Bronchial epithelial cell (primary cell): ENCODE data around the gene LAMA3. TPM values are rescaled to one million over a fixed set of nuclear protein-coding genes. Genes with fewer than 3 reads are reported as not detected.

Source experiments
- DNase-seq: peaks from one replicate; pipeline ENCODE4 v3.0.0-alpha.2; 2010; ENCODE audit warnings: low read depth
- FAIRE-seq: peaks from 2 replicates; lab custom pipeline; 2011; peaks lifted over from hg19 to GRCh38; lab: Jason Lieb, UNC
- H3K27me3 ChIP-seq: 2 replicates; pipeline ENCODE4 v1.5.1; 2011; ENCODE audit warnings: low read length; ENCODE audit not compliant: control insufficient read depth, insufficient read depth
- H3K36me3 ChIP-seq: 2 replicates; pipeline ENCODE4 v1.5.1; 2011; ENCODE audit warnings: low read length; ENCODE audit not compliant: control insufficient read depth, insufficient read depth
- H3K4me3 ChIP-seq: 2 replicates; pipeline ENCODE4 v1.5.1; 2011; ENCODE audit warnings: mild to moderate bottlenecking, low read depth, low read length, control low read depth
- total RNA-seq: library from RNA; depleted of rRNA; stranded (reverse); fragments of >200 nt; gene quantifications from 2 replicates; pipeline ENCODE4 v1.2.1, GENCODE V29; 2014
- TF ChIP-seq, protein P1 (sequence below): IDR thresholded peaks from 2 replicates; pipeline ENCODE4 v1.5.1; 2011; ENCODE audit warnings: mild to moderate bottlenecking, moderate library complexity, low read length, control low read depth, inconsistent platforms; ENCODE audit not compliant: insufficient read depth, severe bottlenecking

LAMA3 gene
- total RNA-seq, 1 donor from 2014 or later: 531 TPM

DNA sequence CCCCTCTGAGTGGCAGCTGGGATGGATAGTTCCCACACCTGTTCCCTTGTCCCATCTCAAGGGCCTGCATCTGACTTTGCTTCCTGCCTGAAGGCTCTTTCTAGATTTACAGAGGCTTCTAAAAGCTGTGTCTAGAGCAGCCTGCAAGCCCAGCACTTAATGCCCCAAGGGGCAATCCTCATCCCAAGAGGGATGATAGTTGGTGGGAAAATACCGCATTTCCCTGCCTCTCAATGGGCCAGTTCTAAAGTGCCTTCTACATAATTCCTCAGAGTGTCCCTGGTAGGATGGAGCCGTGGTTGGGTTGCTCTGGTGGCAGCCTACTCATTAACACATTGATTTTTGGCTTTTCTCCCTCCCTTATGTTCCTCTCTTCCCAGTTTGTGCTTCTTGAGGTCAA is 29.5 kb downstream of the LAMA3 start:
- no peak for DNase-seq
- Histone ChIP-seq H3K36me3 (no peaks in the 10 kb centered on the region), H3K4me3 (no peak overlapping the region), H3K27me3 (no peaks in the 10 kb centered on the region)
- TF ChIP-seq, protein P1, sequence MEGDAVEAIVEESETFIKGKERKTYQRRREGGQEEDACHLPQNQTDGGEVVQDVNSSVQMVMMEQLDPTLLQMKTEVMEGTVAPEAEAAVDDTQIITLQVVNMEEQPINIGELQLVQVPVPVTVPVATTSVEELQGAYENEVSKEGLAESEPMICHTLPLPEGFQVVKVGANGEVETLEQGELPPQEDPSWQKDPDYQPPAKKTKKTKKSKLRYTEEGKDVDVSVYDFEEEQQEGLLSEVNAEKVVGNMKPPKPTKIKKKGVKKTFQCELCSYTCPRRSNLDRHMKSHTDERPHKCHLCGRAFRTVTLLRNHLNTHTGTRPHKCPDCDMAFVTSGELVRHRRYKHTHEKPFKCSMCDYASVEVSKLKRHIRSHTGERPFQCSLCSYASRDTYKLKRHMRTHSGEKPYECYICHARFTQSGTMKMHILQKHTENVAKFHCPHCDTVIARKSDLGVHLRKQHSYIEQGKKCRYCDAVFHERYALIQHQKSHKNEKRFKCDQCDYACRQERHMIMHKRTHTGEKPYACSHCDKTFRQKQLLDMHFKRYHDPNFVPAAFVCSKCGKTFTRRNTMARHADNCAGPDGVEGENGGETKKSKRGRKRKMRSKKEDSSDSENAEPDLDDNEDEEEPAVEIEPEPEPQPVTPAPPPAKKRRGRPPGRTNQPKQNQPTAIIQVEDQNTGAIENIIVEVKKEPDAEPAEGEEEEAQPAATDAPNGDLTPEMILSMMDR: no peak
- FAIRE-seq: no peak

DNA sequence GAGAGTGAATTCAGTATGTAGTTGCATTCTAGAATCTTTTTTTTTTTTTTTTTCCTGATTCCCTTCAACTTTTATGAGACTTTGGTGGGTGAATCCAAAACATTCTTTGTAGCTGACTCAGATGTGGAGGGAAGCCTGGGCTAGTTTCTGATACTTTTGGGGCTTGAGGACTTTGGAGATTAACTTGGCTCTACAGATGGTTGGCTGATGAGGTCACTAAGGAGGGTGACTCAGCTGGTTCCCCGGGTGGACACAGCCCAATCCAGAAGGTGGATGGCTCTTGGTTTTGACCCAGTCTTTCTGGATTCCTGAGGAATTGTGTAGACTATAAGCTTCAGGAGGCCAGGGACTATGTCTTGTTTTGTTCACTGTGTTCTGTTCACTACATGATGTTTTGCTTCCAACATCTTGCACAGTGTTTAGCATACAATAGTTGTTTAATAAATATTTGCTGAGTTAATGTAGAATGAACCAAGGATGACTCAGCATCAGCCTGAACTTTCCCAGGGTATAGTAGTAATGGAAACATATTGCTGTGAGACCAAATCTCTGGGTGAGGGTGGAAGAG is 30.5 kb downstream of the LAMA3 start:
- TF ChIP-seq, protein P1: no peak
- H3K36me3 ChIP-seq: no peaks in the 10 kb centered on the region
- DNase-seq (peak; percentile 97), FAIRE-seq (no peak)
- H3K4me3 ChIP-seq: no peak overlapping the region
- H3K27me3 ChIP-seq: no peaks in the 10 kb centered on the region

DNA sequence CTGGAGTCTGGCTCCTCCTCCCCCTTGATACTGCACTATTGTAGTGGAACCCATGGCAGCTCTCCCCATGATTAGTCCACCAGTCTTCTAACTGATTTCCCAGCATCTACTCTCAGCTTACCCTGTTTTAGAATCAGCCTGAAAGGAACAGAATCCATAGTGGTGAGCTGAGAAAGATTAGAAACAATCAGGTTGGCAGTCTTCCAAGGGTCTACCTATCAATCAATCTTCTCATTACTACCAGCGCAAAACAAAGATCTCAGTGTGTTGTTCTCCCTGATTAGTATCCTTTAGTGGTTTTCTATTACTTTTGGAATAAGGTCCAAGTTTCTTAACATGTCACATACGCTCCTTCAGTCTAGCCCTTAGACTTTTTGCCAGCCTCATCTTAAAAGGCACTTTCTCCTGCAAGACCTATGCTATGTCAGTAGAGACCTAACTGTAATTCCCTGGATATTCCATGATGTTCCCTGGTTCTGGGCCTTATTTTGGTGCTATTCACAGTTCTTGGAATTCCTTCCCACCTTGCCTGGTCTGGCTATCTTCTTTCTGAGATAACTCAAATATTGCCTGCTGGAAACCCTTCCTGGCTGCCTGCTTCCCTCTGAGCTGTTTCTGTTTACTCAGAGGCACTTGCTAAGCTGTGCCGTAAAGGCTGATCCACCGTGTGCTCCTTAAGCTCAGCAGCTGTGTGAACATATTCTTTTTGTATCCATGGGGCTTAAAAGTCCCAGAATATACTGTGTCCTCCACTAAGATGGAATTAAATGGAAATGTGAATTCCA is 32.6 kb downstream of the LAMA3 start:
- no peak for FAIRE-seq
- Histone ChIP-seq H3K27me3 (no peaks in the 10 kb centered on the region), H3K4me3 (no peak overlapping the region), H3K36me3 (no peaks in the 10 kb centered on the region)
- TF ChIP-seq, protein P1: no peak
- no peak for DNase-seq

DNA sequence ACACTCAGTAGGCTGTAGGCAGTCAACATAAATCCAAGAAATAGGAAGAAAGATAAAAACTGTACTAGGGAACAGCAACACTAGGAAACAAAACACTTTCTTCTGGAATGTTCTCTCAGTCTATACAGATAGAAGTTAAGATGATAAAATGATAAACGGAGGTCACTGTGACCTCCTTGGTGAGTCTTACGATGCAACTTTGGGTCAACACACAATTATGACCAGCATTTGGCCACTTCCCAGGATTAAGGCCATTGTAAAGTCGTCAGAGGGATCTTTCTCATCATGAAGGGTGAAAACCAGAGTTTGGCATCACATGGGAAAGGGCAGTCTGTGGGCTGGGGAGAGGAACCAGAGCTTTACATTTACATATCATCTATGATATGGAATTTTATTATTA is 33.4 kb downstream of the LAMA3 start:
- Histone ChIP-seq H3K36me3 (no peaks in the 10 kb centered on the region), H3K4me3 (no peak overlapping the region), H3K27me3 (no peaks in the 10 kb centered on the region)
- TF ChIP-seq, protein P1: no peak
- no peak for DNase-seq
- no peak for FAIRE-seq

DNA sequence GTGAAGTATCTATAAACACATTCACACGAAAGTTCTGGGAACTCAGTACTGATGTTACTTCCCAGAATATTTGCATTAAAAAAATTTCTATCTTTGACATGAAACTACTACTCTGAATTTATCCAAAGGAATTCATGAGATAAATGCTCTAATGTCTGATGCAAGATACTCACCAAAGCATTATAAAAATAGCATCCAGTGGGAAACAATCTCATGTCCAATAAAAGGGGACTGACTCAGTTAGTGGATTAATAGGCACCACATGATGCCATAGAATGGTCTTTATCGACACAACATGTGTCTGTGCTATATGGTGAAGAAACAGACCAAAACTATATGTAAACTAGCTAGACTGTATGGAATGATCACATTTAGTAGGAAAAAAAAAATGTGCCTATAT is 33.9 kb downstream of the LAMA3 start:
- Histone ChIP-seq H3K4me3 (no peak overlapping the region), H3K36me3 (no peaks in the 10 kb centered on the region), H3K27me3 (no peaks in the 10 kb centered on the region)
- no peak for DNase-seq
- no peak for FAIRE-seq
- TF ChIP-seq, protein P1: no peak

DNA sequence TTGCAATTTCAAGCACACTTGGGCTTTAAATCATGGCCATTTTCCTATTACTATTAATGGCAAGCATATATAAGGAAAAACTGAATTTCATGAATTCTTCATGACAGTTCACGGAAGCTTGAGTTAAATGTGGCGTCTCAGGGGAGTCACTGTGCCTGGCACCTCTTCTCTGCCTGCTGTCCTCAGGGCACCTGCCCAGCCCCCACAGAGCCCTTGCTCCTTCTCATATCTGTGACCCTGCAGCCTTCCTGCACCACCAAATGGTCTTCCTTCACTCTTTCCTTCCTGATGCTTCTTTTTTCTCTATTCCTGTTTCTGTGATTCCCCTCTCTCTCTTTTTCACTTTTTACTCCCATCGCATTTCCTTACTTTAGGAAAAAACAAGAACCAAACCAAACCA is 35.4 kb downstream of the LAMA3 start:
- TF ChIP-seq, protein P1: no peak
- DNase-seq (no peak), FAIRE-seq (no peak)
- H3K27me3 ChIP-seq: no peaks in the 10 kb centered on the region
- no peaks in the 10 kb centered on the region for H3K36me3 ChIP-seq
- no peak overlapping the region for H3K4me3 ChIP-seq
